Neural cell (in vitro differentiated cells): ENCODE measurements around the gene CLOCK. TPM values are rescaled to one million over a fixed set of nuclear protein-coding genes. Genes with fewer than 3 reads are reported as not detected.

ENCODE experiments used
- H2AFZ ChIP-seq: fragments of 200-600, 300-800 bp; sonication (generic), shearing (Covaris generic); 2 replicates; pipeline ENCODE4 v1.6.0; 2014; ENCODE audit warnings: low read depth, mild to moderate bottlenecking, antibody characterized with exemption, low read length, moderate library complexity
- H3F3A ChIP-seq: fragments of 200-600 bp; shearing (Covaris generic); 2 replicates; pipeline ENCODE4 v1.6.1; 2016; ENCODE audit warnings: mild to moderate bottlenecking, moderate library complexity, mixed read lengths, antibody characterized with exemption, low read length; ENCODE audit not compliant: insufficient read depth, poor library complexity, severe bottlenecking
- H3K27ac ChIP-seq: fragments of 200-600, 300-800 bp; sonication (generic), shearing (Covaris generic); 2 replicates; pipeline ENCODE4 v1.5.1; 2014; ENCODE audit warnings: mild to moderate bottlenecking, low read length, moderate library complexity
- H3K27me3 ChIP-seq: fragments of 300-800, 200-600 bp; sonication (generic), shearing (Covaris generic); 2 replicates; pipeline ENCODE4 v1.6.0; 2014; ENCODE audit warnings: mild to moderate bottlenecking, low read depth, low read length, moderate library complexity; ENCODE audit not compliant: insufficient read depth
- H3K36me3 ChIP-seq: fragments of 300-800, 200-600 bp; sonication (generic), shearing (Covaris generic); 2 replicates; pipeline ENCODE4 v1.5.1; 2014; ENCODE audit warnings: mild to moderate bottlenecking, antibody characterized with exemption, low read length, moderate library complexity; ENCODE audit not compliant: insufficient read depth
- H3K4me2 ChIP-seq: fragments of 300-800, 200-600 bp; sonication (generic), shearing (Covaris generic); 2 replicates; pipeline ENCODE4 v1.6.0; 2014; ENCODE audit warnings: mild to moderate bottlenecking, low read length
- H3K4me3 ChIP-seq: fragments of 300-800, 200-600 bp; sonication (generic), shearing (Covaris generic); 2 replicates; pipeline ENCODE4 v1.5.1; 2014; ENCODE audit warnings: mild to moderate bottlenecking, low read length, moderate library complexity
- H3K79me2 ChIP-seq: fragments of 200-600 bp; shearing (Covaris generic); replicated peaks from 2 replicates; pipeline ENCODE4 v1.6.0; 2014; ENCODE audit warnings: mild to moderate bottlenecking, low read length, moderate library complexity; ENCODE audit not compliant: insufficient read depth
- H3K9ac ChIP-seq: fragments of 300-800, 200-600 bp; sonication (generic), shearing (Covaris generic); 2 replicates; pipeline ENCODE4 v1.6.1; 2016; ENCODE audit warnings: mild to moderate bottlenecking, low read length, mixed read lengths
- H3K9me2 ChIP-seq: fragments of 200-600 bp; shearing (Covaris generic); 2 replicates; pipeline ENCODE4 v1.6.1; 2016; ENCODE audit warnings: mild to moderate bottlenecking, low read length, mixed read lengths; ENCODE audit not compliant: insufficient read depth
- H3K9me3 ChIP-seq: fragments of 200-600, 300-800 bp; sonication (generic), shearing (Covaris generic); 2 replicates; pipeline ENCODE4 v1.6.1; 2016; ENCODE audit warnings: mild to moderate bottlenecking, mixed run types, low read length, moderate library complexity, mixed read lengths
- H4K20me1 ChIP-seq: fragments of 200-600 bp; shearing (Covaris generic); 2 replicates; pipeline ENCODE4 v1.6.1; 2016; ENCODE audit warnings: mild to moderate bottlenecking, mixed run types; ENCODE audit not compliant: insufficient read depth
- CTCF ChIP-seq: fragments of 450-650 bp; IDR thresholded peaks from 2 replicates; pipeline ENCODE4 v1.5.1; 2014; ENCODE audit warnings: antibody characterized with exemption, mild to moderate bottlenecking, moderate library complexity; ENCODE audit not compliant: poor library complexity, severe bottlenecking
- EP300 ChIP-seq: fragments of 450-650 bp; conservative IDR thresholded peaks from 2 replicates; pipeline ENCODE4 v1.6.1; 2014; ENCODE audit warnings: antibody characterized with exemption, mild to moderate bottlenecking, moderate library complexity; ENCODE audit not compliant: poor library complexity, severe bottlenecking
- EZH2 ChIP-seq: fragments of 200-600, 300-800 bp; shearing (Covaris generic), sonication (generic); IDR thresholded peaks from 2 replicates; pipeline ENCODE4 v1.6.1; 2014; ENCODE audit warnings: antibody characterized with exemption, low read length, borderline replicate concordance, mild to moderate bottlenecking; ENCODE audit not compliant: insufficient read depth, poor library complexity, severe bottlenecking
- MXI1 ChIP-seq: fragments of 450-650 bp; conservative IDR thresholded peaks from 2 replicates; pipeline ENCODE4 v1.6.1; 2014; ENCODE audit warnings: antibody characterized with exemption, mild to moderate bottlenecking; ENCODE audit not compliant: poor library complexity, severe bottlenecking
- POLR2AphosphoS5 ChIP-seq: IDR thresholded peaks from 2 replicates; pipeline ENCODE4 v1.6.1; 2012
- RAD21 ChIP-seq: fragments of 450-650 bp; conservative IDR thresholded peaks from 2 replicates; pipeline ENCODE4 v1.6.1; 2014; ENCODE audit warnings: antibody characterized with exemption, mild to moderate bottlenecking, moderate library complexity
- SMC3 ChIP-seq: fragments of 450-650 bp; conservative IDR thresholded peaks from 2 replicates; pipeline ENCODE4 v1.6.1; 2014; ENCODE audit warnings: antibody characterized with exemption, mild to moderate bottlenecking, moderate library complexity; ENCODE audit not compliant: poor library complexity
- TAF1 ChIP-seq: IDR thresholded peaks from 2 replicates; pipeline ENCODE4 v1.6.1; 2012; ENCODE audit warnings: low read depth
- polyA plus RNA-seq: library from polyadenylated mRNA; depleted of rRNA; stranded (reverse); fragments of >200 nt; gene quantifications from 2 replicates; pipeline ENCODE4 v1.2.3, GENCODE V29; 2014
- TF ChIP-seq, protein P1 (sequence below): IDR thresholded peaks from 2 replicates; pipeline ENCODE4 v1.6.1; 2012; ENCODE audit warnings: borderline replicate concordance

CLOCK gene
- polyA plus RNA-seq, 1 donor from 2014 or later: 8.7 TPM

- Histone ChIP-seq H3F3A (peaks cover 7% of the 10 kb centered on the region), H3K4me2 (no peak overlapping the region), H3K9ac (no peak overlapping the region)
Observed at GRCh38 chr4:55543858-55544257, 2.9 kb downstream of the CLOCK start.

GRCh38 chr4:55540271-55540670, 6.4 kb downstream of the CLOCK start:
- Histone ChIP-seq H3K9me3 (no peaks in the 10 kb centered on the region), H4K20me1 (no peaks in the 10 kb centered on the region), H3K27ac (no peak overlapping the region), H3F3A (no peaks in the 10 kb centered on the region), H3K79me2 (peaks cover 63% of the 10 kb centered on the region), H3K27me3 (no peaks in the 10 kb centered on the region), H3K9me2 (no peaks in the 10 kb centered on the region), H3K4me2 (no peak overlapping the region), H3K9ac (no peak overlapping the region), H3K4me3 (no peak overlapping the region), H3K36me3 (peaks cover 5% of the 10 kb centered on the region), H2AFZ (no peak overlapping the region)
- no peak for TF ChIP-seq MXI1
- TF ChIP-seq EP300: no peak
- no peak for TF ChIP-seq TAF1
- TF ChIP-seq POLR2AphosphoS5: no peak
- TF ChIP-seq SMC3: no peak
- no peak for TF ChIP-seq EZH2
- no peak for TF ChIP-seq CTCF
- TF ChIP-seq, protein P1, sequence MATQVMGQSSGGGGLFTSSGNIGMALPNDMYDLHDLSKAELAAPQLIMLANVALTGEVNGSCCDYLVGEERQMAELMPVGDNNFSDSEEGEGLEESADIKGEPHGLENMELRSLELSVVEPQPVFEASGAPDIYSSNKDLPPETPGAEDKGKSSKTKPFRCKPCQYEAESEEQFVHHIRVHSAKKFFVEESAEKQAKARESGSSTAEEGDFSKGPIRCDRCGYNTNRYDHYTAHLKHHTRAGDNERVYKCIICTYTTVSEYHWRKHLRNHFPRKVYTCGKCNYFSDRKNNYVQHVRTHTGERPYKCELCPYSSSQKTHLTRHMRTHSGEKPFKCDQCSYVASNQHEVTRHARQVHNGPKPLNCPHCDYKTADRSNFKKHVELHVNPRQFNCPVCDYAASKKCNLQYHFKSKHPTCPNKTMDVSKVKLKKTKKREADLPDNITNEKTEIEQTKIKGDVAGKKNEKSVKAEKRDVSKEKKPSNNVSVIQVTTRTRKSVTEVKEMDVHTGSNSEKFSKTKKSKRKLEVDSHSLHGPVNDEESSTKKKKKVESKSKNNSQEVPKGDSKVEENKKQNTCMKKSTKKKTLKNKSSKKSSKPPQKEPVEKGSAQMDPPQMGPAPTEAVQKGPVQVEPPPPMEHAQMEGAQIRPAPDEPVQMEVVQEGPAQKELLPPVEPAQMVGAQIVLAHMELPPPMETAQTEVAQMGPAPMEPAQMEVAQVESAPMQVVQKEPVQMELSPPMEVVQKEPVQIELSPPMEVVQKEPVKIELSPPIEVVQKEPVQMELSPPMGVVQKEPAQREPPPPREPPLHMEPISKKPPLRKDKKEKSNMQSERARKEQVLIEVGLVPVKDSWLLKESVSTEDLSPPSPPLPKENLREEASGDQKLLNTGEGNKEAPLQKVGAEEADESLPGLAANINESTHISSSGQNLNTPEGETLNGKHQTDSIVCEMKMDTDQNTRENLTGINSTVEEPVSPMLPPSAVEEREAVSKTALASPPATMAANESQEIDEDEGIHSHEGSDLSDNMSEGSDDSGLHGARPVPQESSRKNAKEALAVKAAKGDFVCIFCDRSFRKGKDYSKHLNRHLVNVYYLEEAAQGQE: no peak
- no peak for TF ChIP-seq RAD21

More at GRCh38 chr4:55543858-55544257, 2.9 kb downstream of the CLOCK start:
- peak overlapping the region; percentile 98 for H3K4me3 ChIP-seq
- no peaks in the 10 kb centered on the region for H3K27me3 ChIP-seq
- H3K79me2 ChIP-seq: peaks cover 45% of the 10 kb centered on the region
- H3K36me3 ChIP-seq: no peaks in the 10 kb centered on the region
- H2AFZ ChIP-seq: no peak overlapping the region
- H4K20me1 ChIP-seq: no peaks in the 10 kb centered on the region
- H3K9me2 ChIP-seq: no peaks in the 10 kb centered on the region
- no peaks in the 10 kb centered on the region for H3K9me3 ChIP-seq
- H3K27ac ChIP-seq: no peak overlapping the region
- TF ChIP-seq POLR2AphosphoS5: no peak
- TF ChIP-seq CTCF: peak; percentile 16
